Chondrocyte (in vitro differentiated cells): ENCODE measurements around the gene TANC1. TPM values are rescaled to one million over a fixed set of nuclear protein-coding genes. Genes with fewer than 3 reads are reported as not detected.

ENCODE experiments used
- DNase-seq: peaks from one replicate; pipeline ENCODE4 v3.0.0; 2021; ENCODE audit warnings: mixed read lengths, low spot score
- H3K27ac Mint-ChIP-seq: one replicate; pipeline ENCODE4 v1.8.0; 2021; ENCODE audit warnings: mild to moderate bottlenecking, moderate library complexity, mixed read lengths; ENCODE audit not compliant: unreplicated experiment
- H3K27me3 Mint-ChIP-seq: 2 replicates; pipeline ENCODE4 v1.8.0; 2021; ENCODE audit warnings: low read depth, mixed read lengths
- H3K36me3 Mint-ChIP-seq: 2 replicates; pipeline ENCODE4 v1.8.0; 2021; ENCODE audit warnings: low read depth, mixed read lengths
- H3K4me1 Mint-ChIP-seq: 2 replicates; pipeline ENCODE4 v1.8.0; 2021; ENCODE audit warnings: low read depth, mild to moderate bottlenecking, mixed read lengths
- H3K4me3 Mint-ChIP-seq: one replicate; pipeline ENCODE4 v1.8.0; 2021; ENCODE audit warnings: mild to moderate bottlenecking, moderate library complexity, mixed read lengths; ENCODE audit not compliant: unreplicated experiment
- H3K9me3 Mint-ChIP-seq: 2 replicates; pipeline ENCODE4 v1.8.0; 2021; ENCODE audit warnings: low read depth, mixed read lengths
- CTCF ChIP-seq: fragments of 200-600 bp; sonication (generic); IDR thresholded peaks from 2 replicates; pipeline ENCODE4 v1.5.0; 2021; ENCODE audit warnings: antibody characterized with exemption, mild to moderate bottlenecking, moderate library complexity
- total RNA-seq: library from RNA; stranded (reverse); gene quantifications from 3 replicates; pipeline ENCODE4 v1.2.1, GENCODE V29; 2021

The TANC1 gene
- total RNA-seq, 1 donor from 2014 or later, result 29.5 TPM

GRCh38 chr2:159043710-159044109 lies 75.3 kb downstream of the TANC1 start:
- Mint-ChIP-seq H3K4me1 (peaks cover 45% of the 10 kb centered on the region), H3K9me3 (no peaks in the 10 kb centered on the region), H3K27ac (no peak overlapping the region), H3K27me3 (no peaks in the 10 kb centered on the region), H3K4me3 (no peak overlapping the region), H3K36me3 (no peaks in the 10 kb centered on the region)
- no peak for DNase-seq
- TF ChIP-seq CTCF, result no peak

DNA sequence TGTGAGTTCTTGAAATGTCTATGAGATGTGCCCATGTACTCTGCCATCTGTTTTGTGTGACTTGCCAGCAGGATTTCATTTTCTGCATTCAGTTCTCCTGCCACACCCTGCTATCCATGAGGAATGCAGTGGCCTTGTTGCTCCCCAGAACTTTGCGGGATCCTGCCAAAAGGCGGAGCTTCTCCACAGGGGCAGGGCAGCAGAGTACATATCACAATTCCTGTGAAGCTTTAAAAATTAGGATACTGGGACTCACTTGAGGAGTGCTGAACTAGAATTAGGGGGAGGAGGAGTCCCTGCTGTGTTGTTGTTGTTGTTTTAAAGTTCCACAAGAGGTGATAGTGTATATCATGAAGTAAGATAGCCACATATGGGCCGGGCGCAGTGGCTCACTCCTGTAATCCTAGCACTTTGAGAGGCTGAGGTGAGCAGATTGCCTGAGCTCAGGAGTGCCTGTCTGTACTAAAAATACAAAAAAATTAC lies 76.4 kb downstream of the TANC1 start:
- Mint-ChIP-seq H3K27ac (peak overlapping the region; percentile 84), H3K4me3 (no peak overlapping the region), H3K9me3 (no peaks in the 10 kb centered on the region), H3K36me3 (no peaks in the 10 kb centered on the region), H3K4me1 (peaks cover 56% of the 10 kb centered on the region), H3K27me3 (no peaks in the 10 kb centered on the region)
- DNase-seq, result no peak
- TF ChIP-seq CTCF, result no peak

GRCh38 chr2:159045545-159046454 lies 77.4 kb downstream of the TANC1 start:
- peaks cover 56% of the 10 kb centered on the region for H3K4me1 Mint-ChIP-seq
- DNase-seq, result no peak

DNA sequence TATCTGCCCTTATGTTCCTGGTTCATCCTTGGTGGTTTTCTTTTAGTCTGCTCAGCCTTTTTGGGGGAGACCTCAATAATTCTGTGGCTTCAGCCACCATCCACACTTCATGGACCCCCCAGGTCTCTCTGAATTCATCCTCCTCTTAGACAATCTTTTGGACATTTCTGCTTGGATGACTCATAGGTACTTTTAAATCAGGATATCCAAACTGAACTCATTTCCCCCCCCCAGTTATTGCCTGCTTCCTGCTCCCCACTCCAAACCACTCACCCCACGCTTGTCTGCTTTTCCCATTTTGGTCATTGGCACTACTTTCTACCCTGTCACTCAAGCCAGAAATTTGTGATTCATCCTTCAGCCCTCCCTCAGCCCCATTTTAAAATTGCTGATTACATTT lies 78.5 kb downstream of the TANC1 start:
- no peaks in the 10 kb centered on the region for H3K27me3 Mint-ChIP-seq
- H3K27ac Mint-ChIP-seq, result peak overlapping the region; percentile 92
- H3K36me3 Mint-ChIP-seq, result no peaks in the 10 kb centered on the region
- no peaks in the 10 kb centered on the region for H3K9me3 Mint-ChIP-seq
- H3K4me1 Mint-ChIP-seq, result peaks cover 65% of the 10 kb centered on the region
- DNase-seq, result no peak
- TF ChIP-seq CTCF, result no peak
- H3K4me3 Mint-ChIP-seq, result no peak overlapping the region

More at GRCh38 chr2:159045545-159046454, 77.4 kb downstream of the TANC1 start:
- H3K27me3 Mint-ChIP-seq, result no peaks in the 10 kb centered on the region
- H3K27ac Mint-ChIP-seq, result peak overlapping the region; percentile 84
- H3K36me3 Mint-ChIP-seq, result no peaks in the 10 kb centered on the region
- peak overlapping the region; percentile 34 for H3K4me3 Mint-ChIP-seq
- H3K9me3 Mint-ChIP-seq, result no peaks in the 10 kb centered on the region
- TF ChIP-seq CTCF, result no peak

- no peak for DNase-seq
- Mint-ChIP-seq H3K27ac (no peak overlapping the region), H3K4me1 (peaks cover 60% of the 10 kb centered on the region), H3K4me3 (no peak overlapping the region), H3K9me3 (no peaks in the 10 kb centered on the region), H3K36me3 (no peaks in the 10 kb centered on the region), H3K27me3 (no peaks in the 10 kb centered on the region)
- TF ChIP-seq CTCF, result no peak
These were observed 82.0 kb downstream of the TANC1 start for GRCh38 chr2:159050426-159050825.
